Ovary (tissue), 9 donors: ENCODE results near the gene BPIFB4. TPM values are rescaled to one million over a fixed set of nuclear protein-coding genes. Genes with fewer than 3 reads are reported as not detected.

Source experiments
- DNase-seq, 5 donors: peaks; one replicate each; pipeline ENCODE4 v3.0.0-alpha.2; 2019 to 2020
- H3K27ac ChIP-seq, 2 donors: fragments of 200-600 bp; one replicate each; pipeline versions ENCODE4 v1.5.1 to v1.8.0; 2019 to 2022
- H3K27me3 ChIP-seq: fragments of 200-600 bp; one replicate; pipeline ENCODE4 v1.8.0; 2022
- H3K36me3 ChIP-seq: fragments of 200-600 bp; sonication (generic); one replicate; pipeline ENCODE4 v1.5.1; 2019
- H3K4me1 ChIP-seq: one replicate; pipeline ENCODE4 v1.8.1; 2013; ENCODE audit warnings: mild to moderate bottlenecking, moderate library complexity; ENCODE audit not compliant: insufficient read depth
- H3K4me3 ChIP-seq: fragments of 200-600 bp; sonication (generic); one replicate; pipeline ENCODE4 v1.5.1; 2017
- H3K9me3 ChIP-seq, 2 donors: fragments of 200-600 bp in 1 of 2; sonication (generic) in 1 of 2; one replicate each; pipeline versions ENCODE4 v1.5.1 to v1.8.1; 2013 to 2019; ENCODE audit warnings: mild to moderate bottlenecking in 1 of 2, moderate library complexity in 1 of 2
- EP300 ChIP-seq: sonication (generic); formaldehyde crosslinking; IDR thresholded peaks from one replicate; pipeline ENCODE4 v1.6.1; 2017; ENCODE audit warnings: antibody characterized with exemption
- POLR2A ChIP-seq: fragments of 450-650 bp; IDR thresholded peaks from one replicate; pipeline ENCODE4 v1.6.1; 2017; ENCODE audit warnings: antibody characterized with exemption, mild to moderate bottlenecking, moderate library complexity
- WGBS, 3 donors: extraction: QIAGEN DNeasy Blood & Tissue Kit in 1 of 3; methylation state at CpG; one replicate each; pipeline versions ENCODE4 v1.1.5 to v1.1.7; 2013 to 2017; 5-methylcytosine and 5-hydroxymethylcytosine counted together
- intact Hi-C, 4 donors: fragments of 100-400 bp; cut with DNase I; formaldehyde crosslinking; loops; one replicate each; pipeline versions ENCODE4 v1.11.0 to v1.15.1; 2022 to 2023
- polyA plus RNA-seq, 2 donors: library from polyadenylated mRNA; stranded (reverse); fragments of 200-250 nt in 1 of 2; fragments of 350-450 nt in 1 of 2; fragmentation: Illumina TruSeq in 1 of 2; extraction: RNeasy Lipid Tissue Mini Kit (QIAGEN cat#74804) in 1 of 2; gene quantifications; one replicate each; pipeline ENCODE4 v1.2.3, GENCODE V29; 2013 to 2014
- total RNA-seq, 7 donors: library from RNA; depleted of rRNA in 2 of 7; stranded (reverse); fragments of >200 nt in 2 of 7; fragmentation: NEBNext Ultra II Directional in 3 of 7; extraction: Animal tissue kit (Norgen Biotek cat#: 25700) in 3 of 7; gene quantifications; one replicate each; pipeline versions ENCODE4 v1.1.0 to v1.2.4, GENCODE V29; 2016 to 2023
- TF ChIP-seq, protein P1 (sequence below), 3 donors: fragments of 450-650 bp in 2 of 3; fragments of 200-600 bp in 1 of 3; IDR thresholded peaks; one replicate each; pipeline versions ENCODE4 v1.5.1 to v1.8.0; 2016 to 2022; ENCODE audit warnings: antibody characterized with exemption in 3 of 3, mild to moderate bottlenecking in 1 of 3
- donor health status: DM: no; HTN: no; CAD: no; lungs with moderate emphysema.
- donor health status: DM: no; HTN: no; CAD: no.
- donor health status: Bipolar disorder and iron deficiency.
- donor health status: DM: yes; HTN: yes; CAD: no.
- donor health status: DM: no; HTN: no; CAD: no.
- donor health status: DM: yes; HTN: yes; CAD: no.

Gene BPIFB4
- total and polyA plus RNA-seq, 9 donors = not detected

DNA sequence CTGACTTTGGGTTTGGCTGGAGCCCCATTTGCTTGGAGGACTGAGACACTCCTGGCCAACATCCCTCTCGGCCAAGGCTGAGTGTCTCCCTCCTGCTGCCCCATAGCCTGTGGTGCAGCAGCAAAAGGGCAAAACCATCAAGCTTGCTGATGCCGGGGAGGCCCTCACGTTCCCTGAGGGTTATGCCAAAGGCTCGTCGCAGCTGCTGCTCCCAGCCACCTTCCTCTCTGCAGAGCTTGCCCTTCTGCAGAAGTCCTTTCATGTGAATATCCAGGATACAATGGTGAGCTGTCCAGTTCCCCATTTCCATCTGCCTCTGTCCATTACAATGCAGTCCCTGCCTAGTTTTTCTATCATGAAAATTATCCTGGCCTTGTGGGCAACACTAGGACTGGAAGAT, 42.0 kb upstream of the BPIFB4 start:
- 51 to 68% (median 53%) methylated on average over 5 of the region's 5 CpGs for WGBS, 3 donors
- H3K9me3 ChIP-seq = no peaks in the 10 kb centered on the region
- no peak overlapping the region for H3K4me3 ChIP-seq
- no peaks in the 10 kb centered on the region for H3K36me3 ChIP-seq
- intact Hi-C loops = no loop called here
- DNase-seq = no peak
- H3K27me3 ChIP-seq = no peaks in the 10 kb centered on the region
- no peak for TF ChIP-seq EP300
- TF ChIP-seq, protein P1, sequence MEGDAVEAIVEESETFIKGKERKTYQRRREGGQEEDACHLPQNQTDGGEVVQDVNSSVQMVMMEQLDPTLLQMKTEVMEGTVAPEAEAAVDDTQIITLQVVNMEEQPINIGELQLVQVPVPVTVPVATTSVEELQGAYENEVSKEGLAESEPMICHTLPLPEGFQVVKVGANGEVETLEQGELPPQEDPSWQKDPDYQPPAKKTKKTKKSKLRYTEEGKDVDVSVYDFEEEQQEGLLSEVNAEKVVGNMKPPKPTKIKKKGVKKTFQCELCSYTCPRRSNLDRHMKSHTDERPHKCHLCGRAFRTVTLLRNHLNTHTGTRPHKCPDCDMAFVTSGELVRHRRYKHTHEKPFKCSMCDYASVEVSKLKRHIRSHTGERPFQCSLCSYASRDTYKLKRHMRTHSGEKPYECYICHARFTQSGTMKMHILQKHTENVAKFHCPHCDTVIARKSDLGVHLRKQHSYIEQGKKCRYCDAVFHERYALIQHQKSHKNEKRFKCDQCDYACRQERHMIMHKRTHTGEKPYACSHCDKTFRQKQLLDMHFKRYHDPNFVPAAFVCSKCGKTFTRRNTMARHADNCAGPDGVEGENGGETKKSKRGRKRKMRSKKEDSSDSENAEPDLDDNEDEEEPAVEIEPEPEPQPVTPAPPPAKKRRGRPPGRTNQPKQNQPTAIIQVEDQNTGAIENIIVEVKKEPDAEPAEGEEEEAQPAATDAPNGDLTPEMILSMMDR (IDR thresholded peaks at IDR 0.05) = no peak
- TF ChIP-seq POLR2A = no peak
- no peak overlapping the region for H3K27ac ChIP-seq
- H3K4me1 ChIP-seq = no peaks in the 10 kb centered on the region

DNA sequence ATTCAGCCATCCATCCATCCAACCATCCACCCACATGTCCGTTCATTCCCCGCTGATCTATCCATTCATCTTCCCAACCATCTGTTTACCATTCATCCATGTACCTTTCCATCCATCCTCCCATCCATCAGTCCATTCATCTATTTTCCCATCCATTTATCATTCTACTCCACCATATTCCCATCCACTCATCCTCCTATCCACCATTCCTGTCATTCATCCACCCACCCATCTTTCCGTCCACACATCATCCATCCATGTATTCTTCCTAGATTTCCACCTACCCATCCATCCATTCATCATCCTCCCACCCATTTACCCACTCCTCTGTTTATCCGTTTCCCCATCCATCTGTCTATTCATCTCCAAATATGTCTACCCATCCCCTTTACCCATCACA, 41.2 kb upstream of the BPIFB4 start:
- intact Hi-C loops = no loop called here
- 80 to 88% (median 81%) methylated on average over 4 of the region's 4 CpGs for whole genome bisulfite sequencing, 3 donors
- H3K36me3 ChIP-seq = no peaks in the 10 kb centered on the region
- H3K4me3 ChIP-seq = no peak overlapping the region
- no peak overlapping the region for H3K27ac ChIP-seq
- no peak for DNase-seq
- no peaks in the 10 kb centered on the region for H3K9me3 ChIP-seq
- no peaks in the 10 kb centered on the region for H3K27me3 ChIP-seq
- TF ChIP-seq, protein P1 (IDR thresholded peaks at IDR 0.05) = no peak
- TF ChIP-seq POLR2A (no peak), EP300 (no peak)
- no peaks in the 10 kb centered on the region for H3K4me1 ChIP-seq

DNA sequence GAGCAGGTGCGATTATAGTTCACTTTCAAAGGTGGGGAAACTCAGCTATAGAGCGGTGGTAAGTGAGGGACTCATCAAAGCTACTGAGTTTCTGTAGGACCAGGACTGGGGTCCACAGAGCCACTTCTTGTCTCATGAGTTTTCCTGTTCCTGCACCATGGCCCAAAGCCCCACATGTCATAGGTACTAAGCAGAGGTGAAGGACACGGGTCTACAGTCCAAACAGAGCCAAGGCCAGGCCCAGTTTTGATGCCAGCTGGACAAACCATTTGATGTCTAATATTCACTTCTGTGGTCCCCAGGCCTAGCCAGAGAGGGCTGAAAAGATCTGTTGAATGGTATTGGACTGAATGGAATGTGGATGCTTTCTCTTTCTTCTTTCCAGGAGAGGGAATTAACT, 37.0 kb upstream of the BPIFB4 start:
- intact Hi-C loops = no loop called here
- no peak for DNase-seq
- peaks cover 0 to 6% of the 10 kb centered on the region in 2 donors for H3K9me3 ChIP-seq
- 81 to 93% (median 82%) methylated on average over 3 of the region's 3 CpGs for WGBS, 3 donors
- H3K36me3 ChIP-seq = no peaks in the 10 kb centered on the region
- H3K4me1 ChIP-seq = no peaks in the 10 kb centered on the region
- H3K27me3 ChIP-seq = no peaks in the 10 kb centered on the region
- H3K27ac ChIP-seq = no peak overlapping the region
- H3K4me3 ChIP-seq = no peak overlapping the region
- TF ChIP-seq POLR2A (no peak), EP300 (no peak)
- TF ChIP-seq, protein P1 (IDR thresholded peaks at IDR 0.05) = no peak

DNA sequence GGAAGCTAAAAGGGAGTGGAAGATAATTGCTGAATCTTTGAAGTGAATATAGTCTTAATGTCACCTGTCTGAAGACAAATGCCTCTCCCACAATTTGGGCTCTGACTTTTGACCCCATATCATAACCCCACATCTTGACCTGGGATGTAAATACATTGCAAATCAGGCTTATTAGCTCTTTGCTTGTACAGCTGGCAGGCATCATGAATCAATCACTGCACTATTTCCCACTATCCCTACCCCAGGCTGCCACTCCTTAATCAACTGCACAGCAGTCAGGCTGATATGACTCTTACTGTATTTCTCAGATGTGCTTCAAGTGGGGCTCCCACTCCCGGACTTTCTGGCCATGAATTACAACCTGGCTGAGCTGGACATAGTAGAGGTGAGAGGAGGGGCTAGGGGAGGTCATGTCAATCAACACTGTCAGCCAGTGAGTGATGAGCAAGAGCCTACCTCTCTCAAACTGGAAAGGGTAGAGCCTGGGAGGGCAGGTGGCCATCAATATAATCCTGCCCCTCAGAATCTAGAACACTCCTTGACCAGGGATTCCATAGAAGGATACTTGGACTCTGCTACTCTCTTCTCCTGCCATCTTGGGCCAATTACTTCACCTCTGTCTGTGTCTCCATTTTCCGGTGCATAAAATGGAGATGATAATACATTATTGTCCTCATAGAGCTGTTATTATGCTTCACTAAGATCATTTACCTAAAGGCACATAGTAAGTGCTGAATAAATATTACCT, 36.3 kb upstream of the BPIFB4 start:
- H3K4me1 ChIP-seq = no peaks in the 10 kb centered on the region
- H3K9me3 ChIP-seq = peaks cover 0 to 6% of the 10 kb centered on the region in 2 donors
- WGBS, 3 donors = 42 to 48% (median 44%) methylated on average over 2 of the region's 2 CpGs
- DNase-seq = no peak
- intact Hi-C loops = no loop called here
- H3K36me3 ChIP-seq = no peaks in the 10 kb centered on the region
- H3K27me3 ChIP-seq = no peaks in the 10 kb centered on the region
- no peak overlapping the region for H3K27ac ChIP-seq
- TF ChIP-seq, protein P1 (IDR thresholded peaks at IDR 0.05) = no peak
- TF ChIP-seq EP300 (no peak), POLR2A (no peak)
- H3K4me3 ChIP-seq = no peak overlapping the region
